Measurements from ENCODE around the gene FAM184A. TPM values are rescaled to one million over a fixed set of nuclear protein-coding genes. Genes with fewer than 3 reads are reported as not detected.
"Not testable (repeated sequence)": the region's sequence is repeated elsewhere in the genome, so short reads cannot be mapped to it uniquely, and the experiment has no call there.

The FAM184A gene
- total and polyA plus RNA-seq, 7 donors = 0.60 to 8.7 (median 3.9) TPM

- 84 to 88% methylated on average over 2 of the region's 2 CpGs for WGBS, 2 donors
- intact Hi-C loops (cut with DNase I) = no loop called here
- H3K4me1 ChIP-seq = no peaks in the 10 kb centered on the region
- DNase-seq = no peak
- no peak overlapping the region for H3K4me3 ChIP-seq
- no peaks in the 10 kb centered on the region for H3K27me3 ChIP-seq
- no peak overlapping the region for H3K27ac ChIP-seq
- TF ChIP-seq CTCF (IDR thresholded peaks at IDR 0.05) (no peak), EP300 (IDR thresholded peaks at IDR 0.05) (no peak), POLR2A (IDR thresholded peaks at IDR 0.05) (no peak), POLR2AphosphoS5 (IDR thresholded peaks at IDR 0.05) (no peak)
- no peaks in the 10 kb centered on the region for H3K36me3 ChIP-seq
- H3K9me3 ChIP-seq = no peaks in the 10 kb centered on the region
Observed at GRCh38 chr6:119102901-119103300, 24.4 kb upstream of the FAM184A start.

DNA sequence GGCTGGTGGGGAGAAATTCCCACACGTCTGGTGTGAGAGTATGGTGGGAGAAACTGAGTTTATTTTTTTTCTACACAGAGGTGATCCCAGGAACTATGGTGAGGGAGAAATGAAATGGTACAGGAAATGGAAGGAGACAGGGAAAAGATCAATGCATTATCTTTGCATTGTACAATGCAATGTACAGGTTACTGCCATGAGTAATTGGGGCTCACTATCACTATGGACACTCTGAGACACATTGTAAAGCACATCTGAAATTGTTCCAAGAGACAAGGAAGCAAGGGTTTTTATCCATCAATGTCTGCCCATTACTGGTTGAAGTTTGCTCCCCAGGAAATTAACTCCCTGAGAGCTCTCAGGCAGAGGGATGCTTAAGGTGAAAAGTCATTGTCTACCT lies 21.7 kb upstream of the FAM184A start:
- intact Hi-C loops (cut with DNase I) = no loop called here
- WGBS, 2 donors = 80 to 84% methylated on average over 1 of the region's 1 CpG
- no peak for DNase-seq
- H3K27ac ChIP-seq = no peak overlapping the region
- no peak overlapping the region for H3K4me3 ChIP-seq
- no peaks in the 10 kb centered on the region for H3K36me3 ChIP-seq
- TF ChIP-seq CTCF (IDR thresholded peaks at IDR 0.05) (no peak), POLR2A (IDR thresholded peaks at IDR 0.05) (no peak), POLR2AphosphoS5 (IDR thresholded peaks at IDR 0.05) (no peak), EP300 (IDR thresholded peaks at IDR 0.05) (no peak)
- H3K4me1 ChIP-seq = peaks cover 0 to 17% (median 8%) of the 10 kb centered on the region in 4 donors
- H3K27me3 ChIP-seq = no peaks in the 10 kb centered on the region
- H3K9me3 ChIP-seq = no peaks in the 10 kb centered on the region

- DNase-seq = not testable (repeated sequence)
Observed at GRCh38 chr6:119097815-119098361, 19.4 kb upstream of the FAM184A start.

DNA sequence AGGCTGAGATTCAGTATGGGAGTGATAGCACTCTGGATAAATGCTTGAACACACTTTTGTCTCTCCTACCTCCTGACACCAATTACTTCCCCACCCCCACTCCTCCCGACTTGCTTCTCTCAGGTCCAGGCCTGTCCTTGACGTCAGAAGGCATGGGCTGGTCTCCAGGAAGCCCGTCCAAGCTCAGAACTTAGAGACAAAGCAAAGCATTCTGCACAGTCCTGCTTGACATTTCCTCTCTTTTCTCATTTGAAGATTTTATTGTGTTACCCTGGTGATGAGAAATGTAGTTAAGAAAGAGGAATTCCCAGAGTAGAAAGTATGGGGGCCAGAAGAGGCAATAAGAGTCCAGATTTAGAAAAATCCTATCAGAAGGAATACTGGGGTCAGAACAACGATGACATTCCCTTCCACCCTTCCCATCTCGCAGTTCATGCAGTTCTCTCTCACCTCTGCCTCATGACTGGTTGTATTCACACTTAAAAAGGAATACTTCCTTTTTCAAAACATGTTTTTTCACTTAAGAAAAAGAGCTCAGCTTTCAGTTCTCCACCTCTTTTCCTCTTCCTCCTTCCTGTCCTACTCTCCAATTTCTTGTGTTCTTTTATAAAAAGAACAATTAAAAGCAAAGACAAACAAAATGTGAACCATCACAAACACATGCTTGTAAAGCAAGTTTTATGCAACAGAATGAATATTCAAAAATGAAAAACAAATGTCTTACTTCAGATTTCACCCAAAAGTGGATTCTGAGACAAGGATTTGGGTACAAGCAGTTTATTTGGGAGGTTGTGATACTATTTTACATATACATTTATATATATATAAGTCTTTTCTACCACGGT lies 18.5 kb upstream of the FAM184A start:
- peak; percentile 92 for DNase-seq
- peak overlapping the region; percentile 22 to 63 (median 58) for H3K27ac ChIP-seq
- H3K4me1 ChIP-seq = peaks cover 0 to 17% (median 8%) of the 10 kb centered on the region in 4 donors
- TF ChIP-seq POLR2A (IDR thresholded peaks at IDR 0.05) = no peak
- TF ChIP-seq POLR2AphosphoS5 (IDR thresholded peaks at IDR 0.05) = peak in 3 of 4 donors; percentile 45 to 59 (median 57)
- TF ChIP-seq CTCF (IDR thresholded peaks at IDR 0.05) = no peak
- peak in 1 of 4 donors; percentile 22 for TF ChIP-seq EP300 (IDR thresholded peaks at IDR 0.05)
- no peaks in the 10 kb centered on the region for H3K27me3 ChIP-seq
- intact Hi-C loops (cut with DNase I) = no loop called here
- no peak overlapping the region for H3K4me3 ChIP-seq
- 40 to 54% methylated on average over 6 of the region's 6 CpGs for WGBS, 2 donors
- no peaks in the 10 kb centered on the region for H3K9me3 ChIP-seq
- H3K36me3 ChIP-seq = no peaks in the 10 kb centered on the region

More at GRCh38 chr6:119097815-119098361, 19.4 kb upstream of the FAM184A start:
- intact Hi-C loops (cut with DNase I); H3K4me3 ChIP-seq; H3K27me3 ChIP-seq; H3K36me3 ChIP-seq; H3K9me3 ChIP-seq: not testable (repeated sequence)
- 79 to 87% methylated on average over 9 of the region's 9 CpGs for WGBS, 2 donors
- Histone ChIP-seq H3K4me1 (peaks cover 0 to 17% (median 8%) of the 10 kb centered on the region in 4 donors), H3K27ac (peak overlapping the region in 2 of 4 donors; percentile 62 to 63)

GRCh38 chr6:119090256-119090655 lies 11.8 kb upstream of the FAM184A start:
- intact Hi-C loops (cut with DNase I) = no loop called here
- DNase-seq = no peak
- H3K27ac ChIP-seq = no peak overlapping the region
- WGBS, 2 donors = 59 to 65% methylated on average over 2 of the region's 2 CpGs
- no peaks in the 10 kb centered on the region for H3K4me1 ChIP-seq
- H3K36me3 ChIP-seq = no peaks in the 10 kb centered on the region
- no peak overlapping the region for H3K4me3 ChIP-seq
- no peaks in the 10 kb centered on the region for H3K27me3 ChIP-seq
- TF ChIP-seq POLR2AphosphoS5 (IDR thresholded peaks at IDR 0.05) = no peak
- no peak for TF ChIP-seq POLR2A (IDR thresholded peaks at IDR 0.05)
- no peak for TF ChIP-seq CTCF (IDR thresholded peaks at IDR 0.05)
- TF ChIP-seq EP300 (IDR thresholded peaks at IDR 0.05) = no peak
- no peaks in the 10 kb centered on the region for H3K9me3 ChIP-seq
